PC-3 (cell line): ENCODE measurements around the gene SPEM1. TPM values are rescaled to one million over a fixed set of nuclear protein-coding genes. Genes with fewer than 3 reads are reported as not detected.

Source experiments
- ATAC-seq: fragments of 200-7000 bp; cut with Tn5 transposase; 2 replicates; pipeline ENCODE4 v1.9.1; 2020; ENCODE audit warnings: mild to moderate bottlenecking, moderate library complexity
- BruUV-seq: library from RNA; stranded (reverse); fragments of 400-500 nt; replicated peaks from 2 replicates; lab custom pipeline; 2021; lab: Mats Ljungman, UMichigan
- CTCF ChIA-PET: fragments of 300-600 bp; sonication (Branson Sonifier 250); formaldehyde crosslinking; loops from one replicate; lab custom pipeline; 2022; ENCODE audit warnings: antibody characterized with exemption; lab: Charles Lee
- POLR2A ChIA-PET: fragments of 300-600 bp; sonication (Branson Sonifier 250); formaldehyde crosslinking; loops from one replicate; lab custom pipeline; 2022; ENCODE audit warnings: antibody characterized with exemption; ENCODE audit not compliant: unreplicated experiment; lab: Charles Lee
- DNase-seq: peaks from one replicate; pipeline ENCODE4 v3.0.0-alpha.2; 2015
- H2AFZ ChIP-seq: fragments of 300-600 bp; sonication (generic); 2 replicates; pipeline ENCODE4 v1.6.0; 2016; ENCODE audit warnings: antibody characterized with exemption, low read length
- H3F3A ChIP-seq: fragments of 300-600 bp; sonication (generic); one replicate; pipeline ENCODE4 v1.6.0; 2017; ENCODE audit warnings: antibody characterized with exemption, low read length, control low read depth, mild to moderate bottlenecking; ENCODE audit not compliant: unreplicated experiment
- H3K27ac ChIP-seq: fragments of 300-600 bp; sonication (generic); 2 replicates; pipeline ENCODE4 v1.5.1; 2016; ENCODE audit warnings: mild to moderate bottlenecking, low read length
- H3K27me3 ChIP-seq: fragments of 300-600 bp; sonication (generic); 2 replicates; pipeline ENCODE4 v1.6.1; 2016; ENCODE audit warnings: low read length, mixed read lengths
- H3K36me3 ChIP-seq: fragments of 300-600 bp; sonication (generic); 2 replicates; pipeline ENCODE4 v1.6.1; 2016; ENCODE audit warnings: low read depth, mixed run types, low read length, mixed read lengths
- H3K4me1 ChIP-seq: fragments of 300-600 bp; sonication (generic); 2 replicates; pipeline ENCODE4 v1.5.1; 2016; ENCODE audit warnings: low read length; ENCODE audit not compliant: insufficient read depth
- H3K4me2 ChIP-seq: fragments of 300-600 bp; sonication (generic); 2 replicates; pipeline ENCODE4 v1.6.0; 2016; ENCODE audit warnings: low read length
- H3K4me3 ChIP-seq: fragments of 300-600 bp; sonication (generic); 2 replicates; pipeline ENCODE4 v1.5.1; 2016; ENCODE audit warnings: mild to moderate bottlenecking, low read length, mixed read lengths
- H3K79me2 ChIP-seq: fragments of 300-600 bp; sonication (generic); 2 replicates; pipeline ENCODE4 v1.6.1; 2017; ENCODE audit warnings: low read length, mixed read lengths
- H3K9ac ChIP-seq: fragments of 300-600 bp; sonication (generic); 2 replicates; pipeline ENCODE4 v1.6.0; 2016; ENCODE audit warnings: mild to moderate bottlenecking, low read length
- H3K9me2 ChIP-seq: fragments of 300-600 bp; sonication (generic); replicated peaks from 2 replicates; pipeline ENCODE4 v1.6.1; 2016; ENCODE audit warnings: mixed run types, low read length, mixed read lengths
- H3K9me3 ChIP-seq: fragments of 300-600 bp; sonication (generic); 2 replicates; pipeline ENCODE4 v1.6.1; 2016; ENCODE audit warnings: low read length, mixed read lengths
- H4K20me1 ChIP-seq: fragments of 300-600 bp; sonication (generic); 2 replicates; pipeline ENCODE4 v1.6.1; 2016; ENCODE audit warnings: low read length, mixed read lengths
- CTCF ChIP-seq: fragments of 300-600 bp; sonication (generic); conservative IDR thresholded peaks from 2 replicates; pipeline ENCODE4 v1.5.1; 2017; ENCODE audit warnings: antibody characterized with exemption, low read depth, mild to moderate bottlenecking, low read length
- EZH2 ChIP-seq: fragments of 300-600 bp; sonication (generic); IDR thresholded peaks from one replicate; pipeline ENCODE4 v1.6.1; 2017; ENCODE audit warnings: antibody characterized with exemption, mild to moderate bottlenecking, low read length; ENCODE audit not compliant: unreplicated experiment
- EZH2phosphoT487 ChIP-seq: fragments of 300-600 bp; sonication (generic); IDR thresholded peaks from 2 replicates; pipeline ENCODE4 v1.6.1; 2018; ENCODE audit warnings: mild to moderate bottlenecking, antibody characterized with exemption, low read length, borderline replicate concordance
- intact Hi-C: fragments of 100-400 bp; cut with micrococcal nuclease; formaldehyde crosslinking; loops from 2 replicates; pipeline ENCODE4 v1.9.0; 2023
- total RNA-seq: library from RNA; depleted of rRNA; stranded (reverse); fragments of >200 nt; gene quantifications from 2 replicates; pipeline ENCODE4 v1.2.3, GENCODE V29; 2014

Gene SPEM1
- total RNA-seq, 1 experiment from 2014 or later = not detected

- H3K4me1 ChIP-seq = no peaks in the 10 kb centered on the region
- H3K36me3 ChIP-seq = no peaks in the 10 kb centered on the region
- no peak overlapping the region for H3K4me3 ChIP-seq
- no peak overlapping the region for H3K9ac ChIP-seq
- CTCF ChIA-PET = no interaction called here
- no TSS peak for BruUV-seq
- H3K27ac ChIP-seq = no peak overlapping the region
- H3K4me2 ChIP-seq = no peak overlapping the region
- no peaks in the 10 kb centered on the region for H4K20me1 ChIP-seq
- DNase-seq (no peak), ATAC-seq (no peak)
- H3K79me2 ChIP-seq = no peaks in the 10 kb centered on the region
- no peak for TF ChIP-seq EZH2
- TF ChIP-seq CTCF = no peak
- TF ChIP-seq EZH2phosphoT487 = no peak
- no peaks in the 10 kb centered on the region for H3K27me3 ChIP-seq
- no peak overlapping the region for H2AFZ ChIP-seq
- intact Hi-C loops = no loop called here
- H3K9me3 ChIP-seq = no peaks in the 10 kb centered on the region
- no peaks in the 10 kb centered on the region for H3K9me2 ChIP-seq
- H3F3A ChIP-seq = no peaks in the 10 kb centered on the region
- POLR2A ChIA-PET = no interaction called here
Observed at GRCh38 chr17:7429722-7430121, 9.6 kb downstream of the SPEM1 start.

- H4K20me1 ChIP-seq = no peaks in the 10 kb centered on the region
- H2AFZ ChIP-seq = no peak overlapping the region
- 0 out of 2 replicates have a peak, but pooled peaks cover under 1% of the 10 kb centered on the region for H3K4me1 ChIP-seq
- no peaks in the 10 kb centered on the region for H3K27me3 ChIP-seq
- H3K9me3 ChIP-seq = no peaks in the 10 kb centered on the region
- no peaks in the 10 kb centered on the region for H3K9me2 ChIP-seq
- no peak overlapping the region for H3K27ac ChIP-seq
- no peaks in the 10 kb centered on the region for H3K36me3 ChIP-seq
- BruUV-seq = no TSS peak
- ATAC-seq = no peak
- TF ChIP-seq CTCF (no peak), EZH2phosphoT487 (no peak), EZH2 (no peak)
- DNase-seq = no peak
- no peaks in the 10 kb centered on the region for H3F3A ChIP-seq
- POLR2A ChIA-PET = no interaction called here
- H3K9ac ChIP-seq = no peak overlapping the region
- H3K4me2 ChIP-seq = no peak overlapping the region
- no peaks in the 10 kb centered on the region for H3K79me2 ChIP-seq
- CTCF ChIA-PET = no interaction called here
- no peak overlapping the region for H3K4me3 ChIP-seq
- intact Hi-C loops = no loop called here
Observed at GRCh38 chr17:7431231-7431630, 11.1 kb downstream of the SPEM1 start.

- no peaks in the 10 kb centered on the region for H3K36me3 ChIP-seq
- no peak overlapping the region for H2AFZ ChIP-seq
- H3K27me3 ChIP-seq = no peaks in the 10 kb centered on the region
- H3F3A ChIP-seq = no peaks in the 10 kb centered on the region
- H3K9ac ChIP-seq = no peak overlapping the region
- DNase-seq = no peak
- H3K27ac ChIP-seq = no peak overlapping the region
- TF ChIP-seq EZH2phosphoT487 = no peak
- no peak for TF ChIP-seq EZH2
- no TSS peak for BruUV-seq
- no peaks in the 10 kb centered on the region for H4K20me1 ChIP-seq
- H3K9me3 ChIP-seq = no peaks in the 10 kb centered on the region
- ChIA-PET POLR2A (interaction anchor here (0.7 kb wide), 1 partner anchor 103 kb away, joined by 3 read pairs; no protein-coding TSS in a partner anchor), CTCF (no interaction called here)
- H3K4me1 ChIP-seq = 0 out of 2 replicates have a peak, but pooled peaks cover 4% of the 10 kb centered on the region
- H3K79me2 ChIP-seq = 0 out of 2 replicates have a peak, but pooled peaks cover 5% of the 10 kb centered on the region
- H3K9me2 ChIP-seq = no peaks in the 10 kb centered on the region
- H3K4me3 ChIP-seq = no peak overlapping the region
- intact Hi-C loops = no loop called here
- no peak for ATAC-seq
- no peak overlapping the region for H3K4me2 ChIP-seq
Observed at GRCh38 chr17:7432296-7432695, 12.2 kb downstream of the SPEM1 start.
